ENCODE measurements around the gene SDK1. TPM values are rescaled to one million over a fixed set of nuclear protein-coding genes. Genes with fewer than 3 reads are reported as not detected.

Gene SDK1
- total RNA-seq, 1 experiment from 2014 or later = 7.1 TPM

GRCh38 chr7:4020086-4020485 is 719.0 kb downstream of the SDK1 start:
- Histone ChIP-seq H3K9me3 (peaks cover 6% of the 10 kb centered on the region), H3K4me3 (ENCODE audit: low read depth, low read length) (no peak overlapping the region), H3K4me1 (no peaks in the 10 kb centered on the region), H3K36me3 (ENCODE audit: control insufficient read depth, insufficient read depth, low read length) (no peaks in the 10 kb centered on the region), H3K27me3 (replicated peaks; ENCODE audit: control insufficient read depth, insufficient read depth, low read length) (no peaks in the 10 kb centered on the region)
- ChIA-PET POLR2A (no interaction called here), CTCF (no interaction called here)
- no TSS peak for BruUV-seq (replicated peaks)
- H3K36me3 Mint-ChIP-seq (ENCODE audit: insufficient read depth, unreplicated experiment) = no peaks in the 10 kb centered on the region
- no peak overlapping the region for H3K27ac Mint-ChIP-seq (ENCODE audit: unreplicated experiment)
- DNase-seq = no peak
- TF ChIP-seq, protein P1, sequence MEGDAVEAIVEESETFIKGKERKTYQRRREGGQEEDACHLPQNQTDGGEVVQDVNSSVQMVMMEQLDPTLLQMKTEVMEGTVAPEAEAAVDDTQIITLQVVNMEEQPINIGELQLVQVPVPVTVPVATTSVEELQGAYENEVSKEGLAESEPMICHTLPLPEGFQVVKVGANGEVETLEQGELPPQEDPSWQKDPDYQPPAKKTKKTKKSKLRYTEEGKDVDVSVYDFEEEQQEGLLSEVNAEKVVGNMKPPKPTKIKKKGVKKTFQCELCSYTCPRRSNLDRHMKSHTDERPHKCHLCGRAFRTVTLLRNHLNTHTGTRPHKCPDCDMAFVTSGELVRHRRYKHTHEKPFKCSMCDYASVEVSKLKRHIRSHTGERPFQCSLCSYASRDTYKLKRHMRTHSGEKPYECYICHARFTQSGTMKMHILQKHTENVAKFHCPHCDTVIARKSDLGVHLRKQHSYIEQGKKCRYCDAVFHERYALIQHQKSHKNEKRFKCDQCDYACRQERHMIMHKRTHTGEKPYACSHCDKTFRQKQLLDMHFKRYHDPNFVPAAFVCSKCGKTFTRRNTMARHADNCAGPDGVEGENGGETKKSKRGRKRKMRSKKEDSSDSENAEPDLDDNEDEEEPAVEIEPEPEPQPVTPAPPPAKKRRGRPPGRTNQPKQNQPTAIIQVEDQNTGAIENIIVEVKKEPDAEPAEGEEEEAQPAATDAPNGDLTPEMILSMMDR (IDR thresholded peaks at IDR 0.05; ENCODE audit: insufficient read depth in 1 of 2, low read depth in 1 of 2, low read length in 1 of 2, severe bottlenecking in 1 of 2, unreplicated experiment in 1 of 2) = no peak
- no peaks in the 10 kb centered on the region for H3K27me3 Mint-ChIP-seq (ENCODE audit: insufficient read depth, unreplicated experiment)
- peaks cover 15% of the 10 kb centered on the region for H3K9me3 Mint-ChIP-seq (ENCODE audit: unreplicated experiment)
- intact Hi-C loops (cut with micrococcal nuclease; ENCODE audit: unreplicated experiment) = no loop called here
- no peak overlapping the region for H3K4me3 Mint-ChIP-seq (ENCODE audit: unreplicated experiment)
- H3K4me1 Mint-ChIP-seq (ENCODE audit: low read depth, unreplicated experiment) = no peaks in the 10 kb centered on the region

- CTCF ChIA-PET = no interaction called here
- BruUV-seq (replicated peaks) = no TSS peak
- Mint-ChIP-seq H3K9me3 (ENCODE audit: unreplicated experiment) (peaks cover 15% of the 10 kb centered on the region), H3K27ac (ENCODE audit: unreplicated experiment) (no peak overlapping the region), H3K4me1 (ENCODE audit: low read depth, unreplicated experiment) (no peaks in the 10 kb centered on the region), H3K36me3 (ENCODE audit: insufficient read depth, unreplicated experiment) (no peaks in the 10 kb centered on the region), H3K4me3 (ENCODE audit: unreplicated experiment) (no peak overlapping the region), H3K27me3 (ENCODE audit: insufficient read depth, unreplicated experiment) (no peaks in the 10 kb centered on the region)
- no peaks in the 10 kb centered on the region for H3K27me3 ChIP-seq (replicated peaks; ENCODE audit: control insufficient read depth, insufficient read depth, low read length)
- no peaks in the 10 kb centered on the region for H3K4me1 ChIP-seq
- no peaks in the 10 kb centered on the region for H3K36me3 ChIP-seq (ENCODE audit: control insufficient read depth, insufficient read depth, low read length)
- peaks cover 6% of the 10 kb centered on the region for H3K9me3 ChIP-seq
- no peak overlapping the region for H3K4me3 ChIP-seq (ENCODE audit: low read depth, low read length)
- TF ChIP-seq, protein P1 (IDR thresholded peaks at IDR 0.05; ENCODE audit: insufficient read depth in 1 of 2, low read depth in 1 of 2, low read length in 1 of 2, severe bottlenecking in 1 of 2, unreplicated experiment in 1 of 2) = no peak
- DNase-seq = no peak
- POLR2A ChIA-PET = no interaction called here
- intact Hi-C loops (cut with micrococcal nuclease; ENCODE audit: unreplicated experiment) = no loop called here
Measured at GRCh38 chr7:4021413-4021812, 720.4 kb downstream of the SDK1 start.

DNA sequence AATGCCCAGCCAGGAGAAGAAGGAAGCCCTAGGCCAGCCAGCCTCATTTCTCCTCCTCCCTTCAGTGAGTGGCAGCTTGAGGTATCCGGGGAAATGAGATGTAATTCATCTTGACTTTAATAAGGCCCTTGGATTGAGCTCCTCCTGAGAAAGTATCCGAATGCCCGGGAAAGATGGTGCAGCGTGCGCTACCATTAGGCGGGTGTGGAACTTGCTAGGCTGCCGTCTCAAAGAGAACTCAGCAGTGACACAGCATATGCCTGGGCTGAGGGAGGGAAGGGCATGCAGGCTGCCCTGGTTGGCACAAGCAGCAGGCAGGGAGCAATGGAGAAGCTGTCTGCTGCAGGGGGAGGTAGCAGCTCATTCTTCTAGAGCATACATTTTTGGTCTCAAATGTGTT is 721.2 kb downstream of the SDK1 start:
- H3K27me3 ChIP-seq (replicated peaks; ENCODE audit: control insufficient read depth, insufficient read depth, low read length) = no peaks in the 10 kb centered on the region
- no peaks in the 10 kb centered on the region for H3K27me3 Mint-ChIP-seq (ENCODE audit: insufficient read depth, unreplicated experiment)
- no peak overlapping the region for H3K4me3 Mint-ChIP-seq (ENCODE audit: unreplicated experiment)
- H3K4me1 Mint-ChIP-seq (ENCODE audit: low read depth, unreplicated experiment) = no peaks in the 10 kb centered on the region
- H3K27ac Mint-ChIP-seq (ENCODE audit: unreplicated experiment) = no peak overlapping the region
- H3K36me3 ChIP-seq (ENCODE audit: control insufficient read depth, insufficient read depth, low read length) = no peaks in the 10 kb centered on the region
- ChIA-PET CTCF (no interaction called here), POLR2A (no interaction called here)
- TF ChIP-seq, protein P1 (IDR thresholded peaks at IDR 0.05; ENCODE audit: insufficient read depth in 1 of 2, low read depth in 1 of 2, low read length in 1 of 2, severe bottlenecking in 1 of 2, unreplicated experiment in 1 of 2) = no peak
- no TSS peak for BruUV-seq (replicated peaks)
- H3K36me3 Mint-ChIP-seq (ENCODE audit: insufficient read depth, unreplicated experiment) = no peaks in the 10 kb centered on the region
- no peak for DNase-seq
- H3K4me1 ChIP-seq = no peaks in the 10 kb centered on the region
- H3K4me3 ChIP-seq (ENCODE audit: low read depth, low read length) = no peak overlapping the region
- intact Hi-C loops (cut with micrococcal nuclease; ENCODE audit: unreplicated experiment) = no loop called here
- H3K9me3 ChIP-seq = peaks cover 6% of the 10 kb centered on the region
- H3K9me3 Mint-ChIP-seq (ENCODE audit: unreplicated experiment) = peaks cover 15% of the 10 kb centered on the region

Measured in Caco-2 (cell line).